ENCODE data around the gene STK17A.

The STK17A gene

DNA sequence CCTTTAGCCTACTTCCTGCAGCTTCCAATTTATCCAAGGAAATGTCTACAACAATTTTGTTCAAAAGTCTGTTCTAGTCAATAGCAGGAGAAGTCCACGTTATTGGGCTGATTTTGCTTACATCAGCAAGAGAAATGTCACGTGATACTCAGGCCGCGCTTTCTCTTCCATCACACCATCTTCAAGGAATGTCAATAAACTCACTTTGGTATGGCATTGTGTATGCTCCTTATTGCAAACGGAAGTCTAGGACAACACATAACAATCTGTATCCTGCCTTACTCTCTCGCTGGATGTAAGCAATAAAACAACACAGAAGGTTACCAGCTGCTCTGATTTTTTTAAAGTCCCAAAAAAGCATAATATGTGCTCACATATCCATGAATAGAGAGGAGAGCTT, 17.1 kb upstream of the STK17A start:
- Histone ChIP-seq H3K9ac (ENCODE audit: low read depth, low read length, poor library complexity, severe bottlenecking) (no peak overlapping the region), H3K9me2 (replicated peaks; ENCODE audit: low read depth, low read length) (no peaks in the 10 kb centered on the region), H3K27me3 (ENCODE audit: insufficient read depth, low read length, poor library complexity, severe bottlenecking) (no peaks in the 10 kb centered on the region), H3K79me2 (ENCODE audit: insufficient read depth, low read length) (no peaks in the 10 kb centered on the region), H2AFZ (ENCODE audit: low read length) (no peak overlapping the region), H3K4me3 (ENCODE audit: low read length, poor library complexity, severe bottlenecking) (no peak overlapping the region), H4K20me1 (ENCODE audit: insufficient read depth, low read length, poor library complexity, severe bottlenecking) (no peaks in the 10 kb centered on the region), H3K9me3 (ENCODE audit: insufficient read depth, low read depth, low read length) (no peaks in the 10 kb centered on the region), H3K4me1 (ENCODE audit: insufficient read depth, low read length, poor library complexity, severe bottlenecking) (no peaks in the 10 kb centered on the region), H3F3A (ENCODE audit: low read depth) (no peaks in the 10 kb centered on the region), H3K36me3 (ENCODE audit: insufficient read depth, low read length) (no peaks in the 10 kb centered on the region), H3K4me2 (ENCODE audit: low read depth, low read length, poor library complexity, severe bottlenecking) (no peak overlapping the region)
- TF ChIP-seq, protein P1, sequence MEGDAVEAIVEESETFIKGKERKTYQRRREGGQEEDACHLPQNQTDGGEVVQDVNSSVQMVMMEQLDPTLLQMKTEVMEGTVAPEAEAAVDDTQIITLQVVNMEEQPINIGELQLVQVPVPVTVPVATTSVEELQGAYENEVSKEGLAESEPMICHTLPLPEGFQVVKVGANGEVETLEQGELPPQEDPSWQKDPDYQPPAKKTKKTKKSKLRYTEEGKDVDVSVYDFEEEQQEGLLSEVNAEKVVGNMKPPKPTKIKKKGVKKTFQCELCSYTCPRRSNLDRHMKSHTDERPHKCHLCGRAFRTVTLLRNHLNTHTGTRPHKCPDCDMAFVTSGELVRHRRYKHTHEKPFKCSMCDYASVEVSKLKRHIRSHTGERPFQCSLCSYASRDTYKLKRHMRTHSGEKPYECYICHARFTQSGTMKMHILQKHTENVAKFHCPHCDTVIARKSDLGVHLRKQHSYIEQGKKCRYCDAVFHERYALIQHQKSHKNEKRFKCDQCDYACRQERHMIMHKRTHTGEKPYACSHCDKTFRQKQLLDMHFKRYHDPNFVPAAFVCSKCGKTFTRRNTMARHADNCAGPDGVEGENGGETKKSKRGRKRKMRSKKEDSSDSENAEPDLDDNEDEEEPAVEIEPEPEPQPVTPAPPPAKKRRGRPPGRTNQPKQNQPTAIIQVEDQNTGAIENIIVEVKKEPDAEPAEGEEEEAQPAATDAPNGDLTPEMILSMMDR (conservative IDR thresholded peaks at IDR 0.05; ENCODE audit: low read length), result no peak

DNA sequence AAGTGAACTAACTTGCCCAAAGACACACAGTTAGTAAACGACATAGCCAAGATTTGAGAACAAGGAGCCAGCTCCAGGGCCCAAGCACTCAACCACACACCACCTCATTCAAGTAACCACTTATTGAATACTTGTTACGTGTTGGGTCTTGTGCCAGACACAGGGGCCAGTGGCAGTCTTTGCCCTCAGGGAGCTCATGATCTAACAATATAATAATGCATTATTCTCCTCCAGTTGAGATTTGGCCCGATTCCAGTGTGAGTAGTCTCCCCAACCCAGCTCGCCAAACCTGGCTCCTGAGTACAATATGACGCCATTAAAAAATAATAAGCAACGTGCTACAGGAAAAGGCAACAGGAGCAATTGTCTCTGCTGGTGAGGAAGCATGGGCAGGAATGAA, 14.4 kb upstream of the STK17A start:
- Histone ChIP-seq H2AFZ (ENCODE audit: low read length) (no peak overlapping the region), H3K36me3 (ENCODE audit: insufficient read depth, low read length) (no peaks in the 10 kb centered on the region)

DNA sequence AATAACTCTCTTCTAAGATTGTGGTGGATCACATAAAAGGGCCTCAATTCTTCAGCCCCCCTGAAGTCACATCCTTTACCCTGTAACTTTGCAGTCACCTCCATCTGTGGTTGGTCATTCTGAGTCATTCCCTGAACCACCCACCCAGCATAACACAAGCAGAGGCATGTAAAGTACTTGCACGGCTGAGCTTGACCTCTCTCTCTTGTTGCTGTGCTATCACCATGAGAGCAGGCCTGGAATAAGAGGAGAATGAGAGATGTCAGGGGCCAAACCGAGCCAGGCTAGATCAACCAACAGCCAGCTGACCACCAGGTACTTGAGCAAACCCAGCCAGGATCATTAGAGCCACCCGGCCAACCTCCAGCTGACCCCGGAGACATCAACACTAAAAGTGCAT, 13.5 kb upstream of the STK17A start:
- Histone ChIP-seq H3K4me1 (ENCODE audit: insufficient read depth, low read length, poor library complexity, severe bottlenecking) (peaks cover 11% of the 10 kb centered on the region), H3K9me2 (replicated peaks; ENCODE audit: low read depth, low read length) (no peaks in the 10 kb centered on the region), H3K27me3 (ENCODE audit: insufficient read depth, low read length, poor library complexity, severe bottlenecking) (no peaks in the 10 kb centered on the region), H3K79me2 (ENCODE audit: insufficient read depth, low read length) (no peaks in the 10 kb centered on the region), H3K4me2 (ENCODE audit: low read depth, low read length, poor library complexity, severe bottlenecking) (no peak overlapping the region), H3K36me3 (ENCODE audit: insufficient read depth, low read length) (no peaks in the 10 kb centered on the region), H4K20me1 (ENCODE audit: insufficient read depth, low read length, poor library complexity, severe bottlenecking) (no peaks in the 10 kb centered on the region), H3K4me3 (ENCODE audit: low read length, poor library complexity, severe bottlenecking) (no peak overlapping the region), H3K9ac (ENCODE audit: low read depth, low read length, poor library complexity, severe bottlenecking) (no peak overlapping the region), H3F3A (ENCODE audit: low read depth) (no peaks in the 10 kb centered on the region), H2AFZ (ENCODE audit: low read length) (no peak overlapping the region), H3K9me3 (ENCODE audit: insufficient read depth, low read depth, low read length) (no peaks in the 10 kb centered on the region)
- TF ChIP-seq, protein P1 (conservative IDR thresholded peaks at IDR 0.05; ENCODE audit: low read length), result no peak
- TF ChIP-seq EZH2phosphoT487 (IDR thresholded peaks at IDR 0.05; ENCODE audit: borderline replicate concordance), result no peak

More for the DNA sequence above, 14.4 kb upstream of the STK17A start:
- Histone ChIP-seq H3K4me3 (ENCODE audit: low read length, poor library complexity, severe bottlenecking) (no peak overlapping the region), H3K4me2 (ENCODE audit: low read depth, low read length, poor library complexity, severe bottlenecking) (no peak overlapping the region), H3F3A (ENCODE audit: low read depth) (no peaks in the 10 kb centered on the region), H3K9me2 (replicated peaks; ENCODE audit: low read depth, low read length) (no peaks in the 10 kb centered on the region), H3K79me2 (ENCODE audit: insufficient read depth, low read length) (no peaks in the 10 kb centered on the region), H3K4me1 (ENCODE audit: insufficient read depth, low read length, poor library complexity, severe bottlenecking) (peaks cover 11% of the 10 kb centered on the region), H3K9ac (ENCODE audit: low read depth, low read length, poor library complexity, severe bottlenecking) (no peak overlapping the region), H3K27me3 (ENCODE audit: insufficient read depth, low read length, poor library complexity, severe bottlenecking) (no peaks in the 10 kb centered on the region), H4K20me1 (ENCODE audit: insufficient read depth, low read length, poor library complexity, severe bottlenecking) (no peaks in the 10 kb centered on the region), H3K9me3 (ENCODE audit: insufficient read depth, low read depth, low read length) (no peaks in the 10 kb centered on the region)
- no peak for TF ChIP-seq EZH2phosphoT487 (IDR thresholded peaks at IDR 0.05; ENCODE audit: borderline replicate concordance)
- TF ChIP-seq, protein P1 (conservative IDR thresholded peaks at IDR 0.05; ENCODE audit: low read length), result no peak
